ENCODE results near the gene LYZL1.
"Not testable (repeated sequence)": the region's sequence is repeated elsewhere in the genome, so short reads cannot be mapped to it uniquely, and the experiment has no call there.

The LYZL1 gene

DNA sequence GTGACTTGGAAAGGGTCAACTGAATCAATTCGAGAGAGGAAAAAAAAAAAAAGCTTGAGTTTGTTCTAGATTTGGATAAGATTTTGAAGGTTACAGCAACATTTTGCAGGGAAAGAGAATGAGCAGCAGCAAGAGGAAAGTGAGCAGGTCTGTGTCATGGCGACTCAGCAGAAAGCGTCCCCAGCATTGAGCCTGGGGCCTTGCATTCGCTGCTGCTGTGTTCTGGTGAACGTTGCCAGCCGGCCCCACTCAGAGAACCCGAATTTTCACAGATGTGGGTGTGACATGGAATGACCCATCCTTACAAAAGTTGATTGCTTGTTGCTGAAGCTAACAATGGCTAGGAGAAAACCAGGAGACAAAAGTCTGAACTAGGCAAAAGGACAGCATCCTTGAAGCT is 21.6 kb downstream of the LYZL1 start:
- not testable (repeated sequence) for DNase-seq

GRCh38 chr10:29313071-29313470 is 24.2 kb downstream of the LYZL1 start:
- DNase-seq: no peak

DNA sequence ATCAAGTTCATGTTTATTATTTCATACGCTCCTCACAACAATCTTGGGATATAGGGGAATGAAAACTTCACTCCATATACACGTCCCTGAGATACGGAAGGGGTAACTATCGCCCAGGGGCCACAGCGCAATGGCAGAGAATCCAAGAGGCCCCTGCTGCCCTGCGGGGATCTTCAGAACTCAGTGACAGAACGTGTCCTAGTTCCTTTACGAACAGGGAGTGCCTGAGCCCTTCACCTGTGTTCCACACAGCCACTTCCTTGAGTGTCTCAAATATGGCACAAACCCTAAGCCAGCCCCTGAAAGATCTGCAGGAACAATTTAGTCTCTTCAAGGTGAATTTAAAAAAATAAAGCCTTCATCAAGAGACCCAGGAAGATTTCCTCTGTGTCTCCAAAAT is 25.9 kb downstream of the LYZL1 start:
- DNase-seq: no peak

- no peak for DNase-seq
Measured at GRCh38 chr10:29315814-29316213, 26.9 kb downstream of the LYZL1 start.

- DNase-seq: no peak
Measured at GRCh38 chr10:29316308-29317026, 27.6 kb downstream of the LYZL1 start.

- no peak for DNase-seq
Measured at GRCh38 chr10:29317027-29317420, 28.2 kb downstream of the LYZL1 start.

- DNase-seq: no peak
Measured at GRCh38 chr10:29317423-29318021, 28.7 kb downstream of the LYZL1 start.

DNA sequence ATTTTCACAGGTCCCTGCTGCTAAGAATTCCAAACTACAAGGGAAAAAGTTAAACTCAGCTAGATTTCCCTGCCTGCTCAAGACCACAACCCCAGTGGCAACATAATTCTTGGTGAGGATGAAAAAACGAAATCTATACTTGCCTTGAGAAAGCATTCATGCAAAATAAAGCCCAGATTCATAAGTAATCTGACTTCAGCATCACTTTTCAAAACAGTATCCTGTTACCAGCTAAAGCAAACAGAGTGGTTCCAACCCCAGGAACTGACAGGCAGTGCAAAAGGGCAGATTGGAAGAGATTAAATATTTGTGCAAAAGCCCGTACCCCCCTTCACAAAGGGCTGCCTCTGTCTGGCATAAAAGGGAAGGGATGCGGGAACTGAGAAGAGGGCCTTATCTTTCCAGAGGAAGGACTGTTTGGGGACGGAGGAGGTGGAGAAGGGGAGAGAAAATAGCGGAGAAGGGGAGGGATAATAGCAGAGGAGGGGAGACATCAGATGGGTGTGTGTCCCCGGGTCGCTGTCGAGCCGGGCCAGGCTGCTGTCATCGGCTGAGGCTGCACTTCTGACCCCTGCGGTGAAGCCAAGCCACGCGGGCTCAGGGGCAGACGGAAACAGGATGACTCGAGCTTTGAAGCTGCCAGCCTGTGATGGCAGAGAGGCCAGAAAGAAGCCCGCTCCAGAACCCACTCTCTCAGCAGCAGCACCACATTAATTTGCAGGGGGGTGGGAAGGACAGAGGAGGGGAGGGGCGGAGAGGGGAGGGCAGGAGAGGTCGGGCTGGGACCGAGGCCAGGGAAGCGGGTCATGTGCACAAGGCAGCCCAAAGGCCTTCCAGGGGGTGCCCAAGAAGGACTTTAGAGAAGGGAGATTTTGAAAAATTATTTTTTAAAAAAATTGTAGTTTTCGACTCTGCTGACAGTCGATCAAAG is 29.5 kb downstream of the LYZL1 start:
- DNase-seq: peak; percentile 5

DNA sequence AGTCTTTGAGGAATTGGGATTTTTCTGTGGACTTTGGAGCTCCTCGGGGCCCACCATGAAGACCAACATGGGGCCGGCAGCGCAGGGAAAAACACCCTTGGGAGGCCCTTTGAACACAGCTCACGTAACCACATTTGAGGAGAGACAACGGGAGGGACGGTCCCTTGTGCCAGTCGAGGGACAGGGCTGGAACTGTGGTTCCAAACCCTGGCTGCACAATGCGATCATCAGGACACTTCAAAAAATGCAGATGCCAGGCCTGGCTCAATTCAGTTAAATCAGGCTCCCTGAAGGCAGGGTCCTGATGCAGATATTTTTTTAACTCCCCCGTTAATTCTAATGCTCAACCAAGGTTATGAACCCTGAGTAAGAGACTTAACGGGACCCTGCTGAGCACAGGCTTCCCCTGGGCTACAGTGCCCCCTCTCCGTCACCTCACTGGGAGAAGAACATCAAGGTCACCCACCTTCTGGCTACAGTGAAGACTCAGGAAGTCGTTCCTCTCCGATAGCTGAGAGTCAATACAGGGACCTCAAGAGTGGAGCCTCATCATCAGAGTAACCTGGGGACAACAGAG is 30.4 kb downstream of the LYZL1 start:
- no peak for DNase-seq

DNA sequence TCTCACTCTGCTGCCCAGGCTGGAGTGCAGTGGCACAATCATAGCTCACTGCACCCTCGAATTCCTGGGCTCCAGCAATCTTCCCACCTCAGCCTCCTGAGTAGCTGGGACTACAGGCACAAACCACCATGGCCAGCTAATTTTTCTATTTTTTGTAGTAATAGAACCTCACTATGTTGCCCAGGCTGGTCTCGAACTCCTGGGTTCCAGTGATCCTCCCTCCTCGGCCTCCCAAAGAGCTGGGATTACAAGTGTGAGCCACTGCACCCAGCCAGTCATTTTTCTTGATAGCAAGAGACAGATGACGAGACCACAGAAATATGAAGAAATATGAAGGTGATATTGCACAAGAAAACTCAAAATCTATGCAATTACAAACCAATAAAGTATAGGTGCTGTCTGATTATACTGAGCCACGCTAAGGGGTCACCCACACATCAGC is 31.8 kb downstream of the LYZL1 start:
- DNase-seq: not testable (repeated sequence)

GRCh38 chr10:29321656-29322055 is 32.8 kb downstream of the LYZL1 start:
- no peak for DNase-seq

DNA sequence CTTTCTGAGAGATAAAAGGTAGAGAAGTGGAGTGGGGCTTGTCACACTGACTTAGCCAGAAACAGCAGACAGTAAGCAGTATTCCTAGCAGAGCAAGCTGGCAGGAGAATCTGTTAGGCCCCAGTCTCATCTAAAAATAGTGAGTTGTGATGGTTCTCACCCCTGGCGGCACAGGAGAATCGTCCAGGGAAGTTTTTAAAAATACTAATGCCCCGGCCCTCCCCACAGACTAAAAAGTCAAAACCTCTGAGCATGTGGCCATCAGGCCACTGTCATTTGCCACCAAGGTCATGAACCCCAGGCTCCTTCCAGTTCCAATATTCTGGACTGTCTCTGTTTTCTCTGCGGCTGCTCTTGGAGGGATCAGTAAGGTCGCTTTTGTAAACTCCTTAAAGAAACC is 34.0 kb downstream of the LYZL1 start:
- no peak for DNase-seq

- DNase-seq: no peak
Measured at GRCh38 chr10:29323367-29323766, 34.5 kb downstream of the LYZL1 start.

- DNase-seq: no peak
Measured at GRCh38 chr10:29324220-29324841, 35.5 kb downstream of the LYZL1 start.

DNA sequence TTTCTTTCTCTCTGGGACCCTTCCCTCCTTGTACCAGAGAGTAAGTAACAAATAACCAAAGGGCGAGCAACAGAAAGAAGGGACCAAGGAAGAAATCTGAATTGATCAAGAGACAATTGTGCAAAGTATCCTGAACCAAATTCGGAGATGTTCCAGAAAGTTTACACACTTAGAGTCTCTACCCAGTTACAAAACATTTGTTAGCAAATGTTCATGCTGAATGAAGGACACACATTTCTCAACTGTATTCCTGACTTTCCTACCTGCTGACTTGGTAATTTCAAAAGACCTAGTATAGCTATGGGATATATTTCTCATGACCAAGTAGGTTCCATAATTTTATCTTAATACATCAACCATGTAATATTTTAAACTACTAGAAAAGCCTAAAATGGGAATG is 37.4 kb downstream of the LYZL1 start:
- DNase-seq: no peak

- no peak for DNase-seq
Measured at GRCh38 chr10:29326886-29327745, 38.2 kb downstream of the LYZL1 start.

DNA sequence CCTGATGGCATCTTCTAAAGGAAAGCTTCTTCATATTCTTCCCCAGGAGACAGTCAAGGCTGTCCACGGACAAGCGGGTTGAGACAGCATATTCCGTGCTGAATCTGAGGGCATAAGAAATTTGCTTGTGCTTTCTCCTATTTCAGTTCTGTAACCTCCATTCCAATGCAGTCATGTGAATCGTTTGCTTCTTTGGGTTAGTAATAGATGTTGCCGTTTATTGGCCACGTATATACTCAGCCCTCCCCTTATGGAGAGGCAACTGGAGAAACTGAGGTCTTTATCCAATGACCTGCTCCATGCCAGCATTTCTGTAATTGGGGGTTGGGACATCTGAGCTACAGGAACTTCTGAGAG is 38.9 kb downstream of the LYZL1 start:
- DNase-seq: no peak

DNA sequence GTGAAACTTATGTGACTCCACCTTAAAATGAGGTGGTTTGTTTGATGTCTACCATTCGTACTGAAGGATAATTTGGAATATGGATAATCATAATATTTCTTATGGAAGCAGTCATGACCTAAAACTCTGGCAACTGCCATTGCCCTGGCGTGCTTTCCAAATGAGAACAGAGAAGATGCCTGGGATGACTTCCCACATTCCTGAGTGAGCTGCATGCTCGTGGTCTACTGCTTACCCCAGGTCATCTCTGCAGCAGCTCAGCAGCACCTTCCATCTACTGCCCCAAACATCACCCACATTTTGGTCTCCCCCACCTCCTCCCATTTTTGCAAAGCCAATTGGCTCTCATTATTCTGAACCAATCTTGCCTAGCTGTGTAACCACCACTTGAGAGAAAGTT is 40.1 kb downstream of the LYZL1 start:
- no peak for DNase-seq

GRCh38 chr10:29329420-29329819 is 40.5 kb downstream of the LYZL1 start:
- DNase-seq: no peak

GRCh38 chr10:29332061-29332760 is 43.3 kb downstream of the LYZL1 start:
- no peak for DNase-seq

DNA sequence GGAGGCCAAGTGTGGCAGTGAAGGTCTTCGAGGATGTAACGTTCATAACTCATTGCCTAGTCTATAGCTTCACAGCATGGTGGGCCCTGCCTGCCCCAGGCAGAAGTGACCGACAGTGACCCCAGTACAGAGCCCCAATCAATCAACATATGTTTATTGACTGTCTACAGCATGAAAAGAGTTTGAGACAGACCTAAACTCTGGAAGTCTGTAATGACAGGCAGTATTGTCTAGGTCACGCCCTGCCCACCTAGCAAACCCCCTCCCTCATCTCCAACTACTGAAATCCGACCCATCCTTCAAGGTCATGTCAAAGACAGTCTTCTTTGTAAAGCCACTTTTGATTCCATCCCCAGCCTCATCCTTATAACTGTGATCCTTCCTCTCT is 43.9 kb downstream of the LYZL1 start:
- no peak for DNase-seq
